ENCODE data around the gene PRDM16.

The PRDM16 gene

DNA sequence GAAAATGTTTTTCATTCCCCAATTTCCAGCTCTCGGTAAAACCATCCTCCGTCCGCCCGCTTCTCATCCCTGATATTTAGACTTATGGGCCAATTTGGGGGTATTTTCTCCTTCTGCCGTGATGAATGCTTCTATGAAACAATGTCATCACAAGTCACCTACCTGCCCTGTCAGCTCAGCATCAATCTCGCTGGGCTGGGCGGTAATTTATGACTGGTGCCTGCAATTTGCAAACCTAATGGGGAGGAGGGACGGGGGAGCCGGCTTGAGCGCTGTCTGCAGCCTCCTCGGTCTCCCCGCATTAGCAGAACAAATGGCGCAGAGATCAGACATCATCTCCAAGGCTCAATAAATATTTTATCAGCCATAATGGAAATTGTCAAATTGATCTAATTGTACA lies 72.1 kb downstream of the PRDM16 start:
- DNase-seq (ENCODE audit: low read depth), result no peak

GRCh38 chr1:3141836-3142235 lies 72.8 kb downstream of the PRDM16 start:
- no peak for DNase-seq (ENCODE audit: low read depth)

DNA sequence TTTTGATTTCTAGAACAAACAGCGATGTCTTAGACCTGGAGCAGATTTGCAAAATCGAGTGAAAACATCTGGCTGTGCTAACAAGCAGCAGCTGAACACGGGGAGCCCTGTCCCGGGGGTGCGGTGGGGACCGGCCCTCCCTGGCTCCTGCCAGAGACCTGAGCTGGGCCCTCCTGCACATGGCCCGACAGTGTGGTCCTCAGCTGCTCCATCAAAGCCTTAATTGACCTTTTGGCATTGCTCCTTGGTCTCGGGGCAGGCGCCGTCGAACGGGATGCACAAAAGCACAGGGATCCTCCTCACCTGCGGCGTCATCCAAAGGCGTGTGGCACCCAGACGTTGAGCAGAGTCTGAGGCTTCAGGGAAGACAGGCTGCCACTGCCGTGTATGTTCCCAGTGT lies 73.2 kb downstream of the PRDM16 start:
- DNase-seq (ENCODE audit: low read depth), result no peak

GRCh38 chr1:3142751-3143150 lies 73.7 kb downstream of the PRDM16 start:
- DNase-seq (ENCODE audit: low read depth), result no peak

- DNase-seq (ENCODE audit: low read depth), result no peak
Measured at GRCh38 chr1:3145532-3146325, 76.7 kb downstream of the PRDM16 start.

DNA sequence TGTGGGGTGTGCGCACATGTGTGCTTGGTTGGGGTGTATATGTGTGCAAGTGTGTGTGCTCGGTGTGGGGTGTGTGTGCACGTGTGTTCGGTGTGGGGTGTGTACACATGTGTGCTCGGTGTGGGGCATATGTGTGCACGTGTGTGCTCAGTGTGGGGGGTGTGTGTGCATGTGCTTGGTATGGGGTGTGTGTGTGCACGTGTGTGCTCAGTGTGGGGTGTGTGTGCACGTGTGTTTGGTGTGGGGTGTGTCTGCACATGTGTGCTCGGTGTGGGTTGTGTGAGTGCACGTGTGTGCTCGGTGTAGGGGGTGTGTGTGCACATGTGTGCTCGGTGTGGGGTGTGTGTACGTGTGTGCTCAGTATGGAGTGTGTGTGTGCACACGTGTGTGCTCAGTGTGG lies 77.5 kb downstream of the PRDM16 start:
- DNase-seq (ENCODE audit: low read depth), result no peak

DNA sequence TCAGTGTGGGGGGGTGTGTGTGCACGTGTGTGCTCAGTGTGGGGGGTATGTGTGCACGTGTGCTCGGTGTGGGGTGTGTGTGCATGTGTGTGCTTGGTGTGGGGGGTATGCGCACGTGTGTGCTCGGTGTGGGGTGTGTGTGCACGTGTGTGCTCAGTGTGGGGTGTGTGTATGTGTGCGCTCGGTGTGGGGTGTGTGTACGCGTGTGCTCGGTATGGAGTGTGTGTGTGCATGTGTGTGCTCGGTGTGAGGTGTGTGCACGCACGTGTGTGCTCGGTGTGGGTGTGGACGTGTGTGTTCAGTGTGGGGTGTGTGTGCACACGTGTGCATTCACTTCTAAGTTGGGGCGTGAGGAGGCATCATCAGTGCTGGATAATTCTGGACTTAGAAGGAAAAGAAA lies 77.9 kb downstream of the PRDM16 start:
- no peak for DNase-seq (ENCODE audit: low read depth)

- DNase-seq (ENCODE audit: low read depth), result no peak
Measured at GRCh38 chr1:3148171-3148570, 79.2 kb downstream of the PRDM16 start.

DNA sequence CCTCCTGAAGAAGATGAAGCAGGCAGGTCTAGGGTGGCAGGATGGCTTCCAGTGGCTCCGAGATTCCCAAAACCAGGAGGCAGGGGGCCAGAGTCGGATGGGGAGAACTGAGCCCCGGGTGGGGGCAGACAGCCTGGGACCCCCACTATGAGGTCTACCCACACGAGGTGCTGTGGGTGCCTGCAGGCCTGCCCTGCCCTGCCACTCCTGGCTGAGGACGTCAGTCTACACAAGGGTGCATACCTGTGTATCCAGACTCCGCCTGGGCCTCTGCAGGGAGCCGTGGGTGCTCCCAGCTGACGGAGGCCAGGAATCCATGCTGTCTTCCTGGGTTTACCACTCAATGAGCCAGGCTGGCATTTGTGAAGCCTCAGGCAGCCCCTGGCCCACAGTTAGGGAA lies 80.3 kb downstream of the PRDM16 start:
- no peak for DNase-seq (ENCODE audit: low read depth)

- no peak for DNase-seq (ENCODE audit: low read depth)
Measured at GRCh38 chr1:3151456-3151855, 82.5 kb downstream of the PRDM16 start.

- no peak for DNase-seq (ENCODE audit: low read depth)
Measured at GRCh38 chr1:3152143-3152542, 83.1 kb downstream of the PRDM16 start.

- no peak for DNase-seq (ENCODE audit: low read depth)
Measured at GRCh38 chr1:3153197-3153596, 84.2 kb downstream of the PRDM16 start.

GRCh38 chr1:3153902-3154795 lies 85.1 kb downstream of the PRDM16 start:
- DNase-seq (ENCODE audit: low read depth), result no peak

GRCh38 chr1:3155056-3155925 lies 86.3 kb downstream of the PRDM16 start:
- no peak for DNase-seq (ENCODE audit: low read depth)

DNA sequence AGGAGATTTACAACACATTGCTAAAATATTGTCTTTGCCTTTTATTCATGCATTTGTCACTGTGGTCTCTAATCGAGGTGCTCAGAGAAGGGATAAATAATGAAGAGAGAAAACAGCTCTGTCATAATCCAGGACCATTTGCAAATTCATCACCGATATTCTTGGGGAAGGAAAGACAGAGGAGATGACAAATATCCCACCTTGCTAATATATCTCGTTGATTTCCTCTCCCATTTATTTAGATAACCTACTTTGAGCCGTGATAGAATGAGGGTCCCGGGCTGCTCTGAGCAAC lies 86.9 kb downstream of the PRDM16 start:
- no peak for DNase-seq (ENCODE audit: low read depth)

GRCh38 chr1:3156936-3157335 lies 87.9 kb downstream of the PRDM16 start:
- no peak for DNase-seq (ENCODE audit: low read depth)

DNA sequence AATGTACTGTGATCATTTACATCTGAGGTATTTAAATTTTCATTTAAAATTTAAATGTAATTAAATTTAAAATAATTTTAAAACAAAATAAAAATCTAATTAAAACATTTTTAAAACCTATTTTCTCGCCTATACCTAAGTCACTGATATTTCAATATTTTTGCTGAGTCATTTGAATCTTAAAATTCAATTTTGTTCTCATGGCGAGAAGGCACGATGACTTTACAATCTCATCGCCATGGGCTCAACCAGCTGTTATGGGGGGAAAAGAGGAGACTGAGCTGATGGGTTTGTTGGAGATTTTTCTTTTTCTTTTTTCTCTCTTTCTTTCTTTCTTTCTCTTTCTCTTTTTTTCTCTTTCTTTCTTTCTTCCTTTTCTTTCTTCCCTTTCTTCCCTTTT lies 89.3 kb downstream of the PRDM16 start:
- no peak for DNase-seq (ENCODE audit: low read depth)

GRCh38 chr1:3159121-3159520 lies 90.1 kb downstream of the PRDM16 start:
- no peak for DNase-seq (ENCODE audit: low read depth)

GRCh38 chr1:3159996-3160395 lies 91.0 kb downstream of the PRDM16 start:
- no peak for DNase-seq (ENCODE audit: low read depth)

DNA sequence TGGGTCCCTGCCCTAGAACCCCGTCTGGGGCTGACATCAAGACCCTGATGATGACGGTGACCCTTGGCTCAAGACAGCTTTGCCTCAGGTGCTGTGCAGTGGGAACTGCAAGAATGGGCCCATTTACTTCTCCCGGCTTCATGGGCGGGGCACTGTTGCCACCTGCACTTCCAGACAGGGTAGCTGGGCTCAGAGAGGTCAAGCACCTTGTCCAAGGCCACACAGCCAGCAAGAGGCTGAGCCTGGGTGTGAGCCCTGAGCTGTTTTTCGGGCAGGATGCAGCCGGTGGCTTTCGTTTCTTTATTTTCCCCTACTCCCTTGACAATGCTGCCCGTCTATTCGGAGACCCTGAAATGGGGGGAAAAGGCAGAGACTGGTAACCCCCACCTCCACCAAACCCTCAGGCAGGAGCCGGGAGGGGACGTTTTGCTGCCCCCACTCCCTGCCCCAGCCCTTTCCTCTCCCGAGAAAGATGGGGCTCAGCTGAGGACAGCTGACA lies 91.7 kb downstream of the PRDM16 start:
- DNase-seq (ENCODE audit: low read depth), result no peak

DNA sequence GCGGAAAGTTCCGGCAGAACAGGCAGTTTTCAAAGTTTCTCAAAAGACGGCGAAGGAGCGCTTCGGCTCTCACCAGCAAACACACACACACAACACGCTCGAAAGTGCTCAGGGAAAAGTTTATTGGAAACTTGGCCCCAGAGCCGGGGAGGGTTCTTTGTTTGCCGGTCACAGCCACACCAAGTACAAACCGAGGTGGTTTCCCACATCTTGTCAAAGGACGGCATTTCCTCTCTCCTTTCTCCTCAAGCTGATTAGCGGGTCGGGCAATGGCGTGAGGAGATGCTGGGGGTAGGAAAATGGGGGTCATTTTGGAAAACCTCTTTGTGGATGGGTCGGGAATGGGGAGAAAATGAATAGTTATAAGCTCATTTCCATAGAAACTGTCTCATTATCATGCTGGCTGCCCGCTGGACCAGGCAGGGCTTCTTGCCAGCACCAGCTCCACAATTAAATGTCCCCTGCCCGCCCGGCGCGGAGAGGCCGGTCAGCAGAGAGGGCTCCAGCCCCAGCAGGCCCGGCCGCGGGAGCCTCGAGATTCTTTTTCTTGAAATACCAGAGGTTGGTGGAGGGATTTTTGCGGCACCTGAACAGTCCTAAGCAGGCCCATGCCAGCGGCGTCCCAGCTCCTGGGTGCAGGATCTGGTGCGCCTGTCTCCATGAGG lies 92.3 kb downstream of the PRDM16 start:
- no peak for DNase-seq (ENCODE audit: low read depth)

All from HS-5 (cell line).